GM23338 (cell line): ENCODE measurements around the gene ST6GALNAC6.

Experiments used
- CREB1 ChIP-seq: fragments of 250-450 bp; sonication (Bioruptor Pico); IDR thresholded peaks from 2 replicates; pipeline ENCODE4 v1.5.0; 2020; ENCODE audit warnings: low read depth, mild to moderate bottlenecking, moderate library complexity
- CTCF ChIP-seq, 2 experiments: fragments of 200-600 bp in 1 of 2; sonication (generic) in 1 of 2; conservative IDR thresholded peaks; 2 replicates each; pipeline versions ENCODE4 v1.5.1 to v1.6.1; 2016 to 2017; ENCODE audit warnings: antibody characterized with exemption in 2 of 2, low read depth in 2 of 2, mild to moderate bottlenecking in 2 of 2, moderate library complexity in 1 of 2
- ETS1 ChIP-seq: IDR thresholded peaks from 2 replicates; pipeline ENCODE4 v1.6.1; 2016; ENCODE audit warnings: antibody characterized with exemption
- EZH2 ChIP-seq: fragments of 200-600 bp; sonication (generic); IDR thresholded peaks from one replicate; pipeline ENCODE4 v1.8.0; 2017; ENCODE audit warnings: antibody characterized with exemption, mild to moderate bottlenecking, low read depth; ENCODE audit not compliant: unreplicated experiment
- POLR2AphosphoS5 ChIP-seq: IDR thresholded peaks from 2 replicates; pipeline ENCODE4 v1.6.1; 2016; ENCODE audit warnings: antibody characterized with exemption, low read depth
- REST ChIP-seq: IDR thresholded peaks from one replicate; pipeline ENCODE4 v1.6.1; 2018; ENCODE audit warnings: antibody characterized with exemption; ENCODE audit not compliant: unreplicated experiment
- STAT1 ChIP-seq: IDR thresholded peaks from one replicate; pipeline ENCODE4 v1.6.1; 2016; ENCODE audit warnings: antibody characterized with exemption; ENCODE audit not compliant: unreplicated experiment
- ZNF114 ChIP-seq: fragments of 250-450 bp; sonication (Bioruptor Pico); IDR thresholded peaks from 2 replicates; pipeline ENCODE4 v1.5.0; 2020; ENCODE audit warnings: mild to moderate bottlenecking, moderate library complexity

DNA sequence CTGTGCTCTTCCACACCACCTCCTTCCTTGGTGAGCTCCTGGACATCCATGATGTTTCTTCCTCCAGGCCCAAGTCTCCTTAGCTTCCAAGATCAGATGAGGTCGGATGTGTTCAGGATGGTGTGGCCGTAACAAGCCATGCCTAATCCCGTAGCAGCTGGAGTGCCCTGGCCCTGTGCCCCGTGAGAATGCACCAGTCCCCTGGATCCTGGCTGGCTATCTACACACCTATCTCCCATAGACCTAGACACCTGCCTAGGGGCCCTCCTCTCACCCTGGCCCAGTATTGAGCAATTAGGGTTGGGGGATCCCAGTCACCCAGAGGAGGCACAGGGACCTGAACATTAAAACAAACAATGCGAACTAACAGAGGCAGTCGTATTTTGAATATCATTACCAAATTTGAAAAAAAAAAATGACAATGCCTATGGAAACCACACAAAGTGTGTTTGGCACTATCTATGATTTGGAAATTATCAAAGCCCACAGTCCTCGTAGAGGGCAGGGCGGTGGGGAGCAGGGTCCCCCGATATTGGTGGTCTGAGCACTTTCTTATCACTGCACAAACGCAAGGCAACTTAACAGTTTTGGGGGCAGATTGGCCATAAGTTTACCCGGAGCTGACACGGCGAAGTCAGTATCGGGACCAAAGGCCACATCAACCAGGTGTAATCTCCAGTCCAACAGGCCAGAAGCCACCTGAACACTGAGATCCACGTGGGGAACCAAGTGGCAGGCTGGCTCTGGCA, 58.1 kb downstream of the ST6GALNAC6 start:
- TF ChIP-seq CTCF (conservative IDR thresholded peaks at IDR 0.05; ENCODE audit: low read depth in 2 of 2), result no peak
- no peak for TF ChIP-seq EZH2
- no peak for TF ChIP-seq ZNF114 (CRISPR knock-in tag)
- no peak for TF ChIP-seq ETS1
- TF ChIP-seq CREB1 (CRISPR knock-in tag), result no peak
- TF ChIP-seq POLR2AphosphoS5, result no peak
- TF ChIP-seq STAT1, result no peak
- no peak for TF ChIP-seq REST
